Endothelial cell (in vitro differentiated cells): ENCODE measurements around the gene CFAP58. TPM values are rescaled to one million over a fixed set of nuclear protein-coding genes. Genes with fewer than 3 reads are reported as not detected.
A peak's percentile ranks its signal among the peaks of the same experiment; 100 is the strongest.

ENCODE experiments used
- DNase-seq: peaks from one replicate; pipeline ENCODE4 v3.0.0; 2021; ENCODE audit warnings: low spot score
- H3K27ac Mint-ChIP-seq: one replicate; pipeline ENCODE4 v1.8.0; 2021; ENCODE audit warnings: mixed read lengths, inconsistent platforms; ENCODE audit not compliant: unreplicated experiment
- H3K27me3 Mint-ChIP-seq: one replicate; pipeline ENCODE4 v1.8.0; 2021; ENCODE audit warnings: mild to moderate bottlenecking, moderate library complexity, mixed read lengths, inconsistent platforms; ENCODE audit not compliant: unreplicated experiment
- H3K36me3 Mint-ChIP-seq: one replicate; pipeline ENCODE4 v1.8.0; 2021; ENCODE audit warnings: mild to moderate bottlenecking, low read depth, mixed read lengths, inconsistent platforms; ENCODE audit not compliant: unreplicated experiment
- H3K4me1 Mint-ChIP-seq: one replicate; pipeline ENCODE4 v1.8.0; 2021; ENCODE audit warnings: mild to moderate bottlenecking, mixed read lengths, inconsistent platforms; ENCODE audit not compliant: unreplicated experiment
- H3K4me3 Mint-ChIP-seq: one replicate; pipeline ENCODE4 v1.8.0; 2021; ENCODE audit warnings: mild to moderate bottlenecking, mixed read lengths, inconsistent platforms; ENCODE audit not compliant: unreplicated experiment
- H3K9me3 Mint-ChIP-seq: one replicate; pipeline ENCODE4 v1.8.0; 2021; ENCODE audit warnings: mixed read lengths, inconsistent platforms; ENCODE audit not compliant: unreplicated experiment
- total RNA-seq: library from RNA; stranded (reverse); fragmentation: NEBNext Ultra II Directional; extraction: Animal tissue kit (Norgen Biotek cat#: 25700); gene quantifications from one replicate; pipeline ENCODE4 v1.2.1, GENCODE V29; 2021; ENCODE audit not compliant: unreplicated experiment
- TF ChIP-seq, protein P1 (sequence below): fragments of 200-600 bp; sonication (generic); IDR thresholded peaks from one replicate; pipeline ENCODE4 v1.5.0; 2021; ENCODE audit warnings: antibody characterized with exemption; ENCODE audit not compliant: unreplicated experiment

CFAP58 gene
- total RNA-seq, 1 donor from 2014 or later, result 0.28 TPM

DNA sequence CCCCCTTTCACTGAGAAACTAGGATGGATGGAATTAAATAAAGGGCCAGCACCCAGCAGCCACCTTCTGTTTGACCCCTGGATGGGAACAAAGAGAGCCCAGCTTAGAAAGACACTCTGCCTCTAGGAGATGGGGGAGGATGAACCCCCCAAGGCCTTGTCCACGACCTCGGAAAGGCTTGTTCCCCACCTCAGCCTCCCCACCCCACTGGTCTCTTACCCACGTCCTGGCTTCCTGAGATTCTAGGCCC is 25.1 kb upstream of the CFAP58 start:
- Mint-ChIP-seq H3K4me1 (peaks cover 83% of the 10 kb centered on the region), H3K27ac (peak overlapping the region; percentile 96), H3K36me3 (peaks cover 17% of the 10 kb centered on the region), H3K27me3 (peaks cover 21% of the 10 kb centered on the region), H3K9me3 (no peaks in the 10 kb centered on the region), H3K4me3 (peak overlapping the region; percentile 81)
- no peak for DNase-seq
- TF ChIP-seq, protein P1, sequence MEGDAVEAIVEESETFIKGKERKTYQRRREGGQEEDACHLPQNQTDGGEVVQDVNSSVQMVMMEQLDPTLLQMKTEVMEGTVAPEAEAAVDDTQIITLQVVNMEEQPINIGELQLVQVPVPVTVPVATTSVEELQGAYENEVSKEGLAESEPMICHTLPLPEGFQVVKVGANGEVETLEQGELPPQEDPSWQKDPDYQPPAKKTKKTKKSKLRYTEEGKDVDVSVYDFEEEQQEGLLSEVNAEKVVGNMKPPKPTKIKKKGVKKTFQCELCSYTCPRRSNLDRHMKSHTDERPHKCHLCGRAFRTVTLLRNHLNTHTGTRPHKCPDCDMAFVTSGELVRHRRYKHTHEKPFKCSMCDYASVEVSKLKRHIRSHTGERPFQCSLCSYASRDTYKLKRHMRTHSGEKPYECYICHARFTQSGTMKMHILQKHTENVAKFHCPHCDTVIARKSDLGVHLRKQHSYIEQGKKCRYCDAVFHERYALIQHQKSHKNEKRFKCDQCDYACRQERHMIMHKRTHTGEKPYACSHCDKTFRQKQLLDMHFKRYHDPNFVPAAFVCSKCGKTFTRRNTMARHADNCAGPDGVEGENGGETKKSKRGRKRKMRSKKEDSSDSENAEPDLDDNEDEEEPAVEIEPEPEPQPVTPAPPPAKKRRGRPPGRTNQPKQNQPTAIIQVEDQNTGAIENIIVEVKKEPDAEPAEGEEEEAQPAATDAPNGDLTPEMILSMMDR, result no peak

DNA sequence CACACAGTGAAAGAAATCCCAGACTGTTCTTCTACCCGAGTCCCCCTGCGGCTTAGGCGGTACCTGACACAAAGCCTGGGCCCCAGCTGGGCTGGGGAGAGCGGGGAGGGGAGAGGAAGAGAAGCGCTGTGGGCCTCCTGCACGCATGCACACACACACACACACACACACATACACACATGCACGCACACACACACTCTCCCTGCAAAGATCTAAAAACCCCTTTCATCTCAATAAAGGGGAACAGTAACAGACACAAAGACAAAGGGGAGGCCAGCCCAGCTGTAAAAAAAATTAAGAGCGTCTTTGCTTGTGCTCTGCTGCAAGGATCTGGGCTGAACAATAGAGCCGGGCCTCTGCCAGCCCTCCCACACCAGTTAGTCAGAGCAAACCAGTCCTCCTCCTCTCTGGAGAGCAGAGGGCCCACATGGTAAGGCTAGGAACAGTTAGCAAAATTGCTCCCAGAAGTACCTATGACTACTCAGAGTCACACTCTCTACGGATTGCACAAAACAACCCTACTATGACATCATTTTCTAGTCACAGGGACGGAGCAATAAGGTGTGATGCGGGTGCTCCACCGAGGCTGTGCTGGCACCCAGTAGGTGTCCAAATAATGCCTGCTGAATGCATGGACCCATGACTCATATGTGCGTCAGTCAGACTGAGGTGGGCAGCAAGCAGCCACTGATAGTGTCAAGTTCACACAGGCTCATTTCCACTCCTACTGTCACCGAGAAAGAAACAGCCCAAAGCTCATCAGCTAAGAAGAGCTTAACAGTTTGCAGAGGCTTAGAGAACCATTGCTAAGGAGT is 24.5 kb upstream of the CFAP58 start:
- Mint-ChIP-seq H3K4me1 (peaks cover 79% of the 10 kb centered on the region), H3K9me3 (no peaks in the 10 kb centered on the region), H3K27me3 (peaks cover 21% of the 10 kb centered on the region), H3K36me3 (peaks cover 17% of the 10 kb centered on the region), H3K4me3 (peak overlapping the region; percentile 65), H3K27ac (peak overlapping the region; percentile 96)
- TF ChIP-seq, protein P1, result no peak
- peak; percentile 38 for DNase-seq

DNA sequence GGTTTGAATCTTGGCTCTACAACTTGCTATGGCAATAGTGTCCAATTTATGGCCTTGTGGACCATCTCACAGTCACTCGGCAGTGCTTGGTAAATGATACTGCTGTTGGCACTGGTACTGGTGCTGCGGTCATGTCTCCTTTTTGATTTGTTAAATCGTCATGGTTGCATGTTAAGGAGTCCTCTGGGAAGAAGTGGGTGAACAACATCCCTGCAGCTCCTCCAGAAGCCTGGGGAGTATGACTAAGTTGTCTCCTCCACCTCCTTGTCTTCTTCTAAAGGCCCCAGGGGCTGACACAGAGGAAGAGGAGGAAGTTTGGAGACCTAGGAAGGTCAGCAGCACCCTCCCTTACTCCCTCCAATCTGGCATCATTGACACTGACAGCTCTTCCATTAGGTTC is 23.9 kb upstream of the CFAP58 start:
- Mint-ChIP-seq H3K36me3 (peaks cover 17% of the 10 kb centered on the region), H3K27me3 (peaks cover 20% of the 10 kb centered on the region), H3K4me3 (no peak overlapping the region), H3K9me3 (no peaks in the 10 kb centered on the region), H3K4me1 (peaks cover 75% of the 10 kb centered on the region), H3K27ac (no peak overlapping the region)
- DNase-seq, result no peak
- TF ChIP-seq, protein P1, result no peak

DNA sequence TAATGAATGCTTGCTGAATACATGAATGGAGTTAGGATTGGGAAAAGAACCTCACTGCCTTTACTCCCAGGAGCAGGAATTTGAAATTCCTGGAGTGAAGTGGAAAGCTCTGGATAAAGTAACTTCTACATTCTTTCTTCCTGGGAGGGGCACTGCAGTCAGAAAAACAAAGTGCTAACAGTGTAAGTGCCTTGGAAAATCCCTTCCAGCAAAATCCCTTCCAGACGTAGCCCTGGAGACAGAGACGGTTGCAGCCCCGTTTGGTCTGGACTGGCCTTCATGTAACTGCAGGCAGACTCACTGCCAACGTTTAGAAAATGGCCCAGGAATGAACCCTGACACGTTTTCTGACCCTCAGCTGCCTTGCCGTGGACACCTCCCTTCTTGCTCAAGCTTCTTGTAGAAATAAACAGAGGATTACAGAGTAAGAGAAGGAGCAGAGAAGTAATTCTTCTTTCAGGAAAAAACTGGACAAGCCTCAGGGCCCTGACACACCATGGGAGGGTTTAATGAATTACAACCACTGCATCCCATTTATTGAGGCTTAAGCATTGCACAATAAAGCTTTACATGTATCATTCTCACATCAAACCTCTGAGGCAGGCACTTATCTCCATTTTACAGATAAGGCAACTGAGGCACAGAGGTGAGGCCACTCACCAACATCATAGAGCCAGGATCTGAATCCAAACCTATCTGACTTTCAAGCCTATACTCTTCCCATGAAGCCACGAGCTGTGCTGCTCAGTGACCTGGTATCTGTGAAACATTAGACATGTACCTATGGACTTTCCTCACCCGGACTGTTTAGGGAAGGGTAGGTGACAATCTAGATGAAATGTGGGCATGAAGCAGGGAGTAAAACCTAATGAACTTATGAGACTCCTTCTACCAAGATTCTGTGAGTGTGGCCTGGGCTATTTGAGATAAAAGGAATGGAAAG is 23.2 kb upstream of the CFAP58 start:
- TF ChIP-seq, protein P1, result no peak
- Mint-ChIP-seq H3K36me3 (peaks cover 17% of the 10 kb centered on the region), H3K9me3 (no peaks in the 10 kb centered on the region), H3K4me3 (peak overlapping the region; percentile 42), H3K4me1 (peaks cover 77% of the 10 kb centered on the region), H3K27ac (peak overlapping the region; percentile 62), H3K27me3 (peaks cover 16% of the 10 kb centered on the region)
- DNase-seq, result no peak
